ENCODE measurements around the gene TH. TPM values are rescaled to one million over a fixed set of nuclear protein-coding genes. Genes with fewer than 3 reads are reported as not detected.

TH gene
- 0.26 and 0.43 TPM in 2 replicates for total RNA-seq (2014; rRNA removed; shearing (Covaris generic))

DNA sequence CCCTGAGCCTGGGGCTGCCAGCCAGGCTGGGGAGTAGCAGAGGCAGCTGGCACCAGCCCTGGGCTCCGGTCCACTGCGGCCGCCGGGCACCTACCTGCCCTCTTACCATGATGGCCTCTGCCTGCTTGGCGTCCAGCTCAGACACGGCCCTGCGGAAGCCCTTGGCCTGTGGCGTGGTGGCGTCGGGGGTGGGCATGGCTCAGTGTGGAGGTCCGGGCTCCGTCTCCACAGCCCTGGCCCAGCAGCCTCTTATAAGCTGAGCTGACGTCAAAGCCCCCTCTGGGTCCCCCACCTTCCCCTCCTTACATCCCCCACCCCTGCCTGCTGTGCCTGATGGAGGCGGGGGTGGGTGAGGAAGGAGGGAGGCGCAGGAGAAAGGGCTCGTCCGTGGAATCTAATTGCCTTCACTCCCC is at the start of gene TH:
Gene TH, minus strand, starts transcription at position 225 of the 413 bp plus-strand sequence. Its CDS starts 29 bp downstream, at position 196.
- no peak for DNase-seq (ENCODE audit: low spot score)

DNA sequence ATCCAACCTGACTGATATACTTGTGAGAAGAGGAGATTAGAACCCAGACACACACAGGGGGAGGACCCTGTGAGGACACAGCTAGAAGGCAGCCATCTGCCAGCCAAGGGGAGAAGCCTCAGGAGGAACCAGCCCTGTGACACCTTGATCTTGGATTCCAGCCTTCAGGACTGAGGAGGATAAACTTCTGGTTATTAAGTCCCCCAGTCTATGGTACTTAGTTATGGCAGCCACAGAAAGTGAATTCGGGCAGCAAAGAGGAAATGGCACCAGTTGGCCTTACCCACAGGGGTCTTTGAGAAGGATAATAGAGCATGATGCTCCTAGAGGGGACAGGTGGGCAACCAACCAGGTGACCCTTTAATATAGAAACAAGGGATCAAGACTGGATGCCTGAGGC is 49.4 kb upstream of the TH start:
- no peak for DNase-seq (ENCODE audit: low spot score)

DNA sequence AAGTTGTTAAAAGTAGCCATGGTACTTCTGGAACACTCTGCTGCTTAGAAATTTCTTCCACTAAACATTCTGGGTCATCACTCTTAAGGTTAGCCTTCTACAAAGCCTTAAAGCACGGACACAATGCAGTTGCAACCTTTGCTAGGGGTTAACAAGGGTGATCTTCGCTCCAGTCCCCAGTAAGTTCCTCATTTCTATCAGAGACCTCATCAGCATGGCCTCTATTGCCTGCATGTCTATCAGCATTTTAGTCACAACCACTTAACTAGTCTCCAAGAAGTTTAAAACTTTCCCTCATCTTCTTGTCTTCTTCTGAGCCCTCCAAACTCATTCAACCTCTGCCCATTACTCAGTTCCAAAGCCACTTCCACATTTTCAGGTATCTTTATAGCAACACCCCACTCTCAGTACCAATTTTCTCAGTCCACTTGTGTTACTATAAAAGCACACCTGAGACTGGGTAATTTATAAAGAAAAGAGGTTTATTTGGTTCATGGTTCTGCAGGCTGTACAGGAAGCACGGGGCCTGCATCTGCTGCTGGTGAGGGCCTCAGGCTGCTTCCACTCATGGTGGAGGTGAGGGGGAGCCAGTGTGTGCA is 48.7 kb upstream of the TH start:
- DNase-seq (ENCODE audit: low spot score) = no peak

GRCh38 chr11:2219318-2220017 is 47.9 kb upstream of the TH start:
- DNase-seq (ENCODE audit: low spot score) = no peak

GRCh38 chr11:2218031-2218633 is 46.5 kb upstream of the TH start:
- no peak for DNase-seq (ENCODE audit: low spot score)

DNA sequence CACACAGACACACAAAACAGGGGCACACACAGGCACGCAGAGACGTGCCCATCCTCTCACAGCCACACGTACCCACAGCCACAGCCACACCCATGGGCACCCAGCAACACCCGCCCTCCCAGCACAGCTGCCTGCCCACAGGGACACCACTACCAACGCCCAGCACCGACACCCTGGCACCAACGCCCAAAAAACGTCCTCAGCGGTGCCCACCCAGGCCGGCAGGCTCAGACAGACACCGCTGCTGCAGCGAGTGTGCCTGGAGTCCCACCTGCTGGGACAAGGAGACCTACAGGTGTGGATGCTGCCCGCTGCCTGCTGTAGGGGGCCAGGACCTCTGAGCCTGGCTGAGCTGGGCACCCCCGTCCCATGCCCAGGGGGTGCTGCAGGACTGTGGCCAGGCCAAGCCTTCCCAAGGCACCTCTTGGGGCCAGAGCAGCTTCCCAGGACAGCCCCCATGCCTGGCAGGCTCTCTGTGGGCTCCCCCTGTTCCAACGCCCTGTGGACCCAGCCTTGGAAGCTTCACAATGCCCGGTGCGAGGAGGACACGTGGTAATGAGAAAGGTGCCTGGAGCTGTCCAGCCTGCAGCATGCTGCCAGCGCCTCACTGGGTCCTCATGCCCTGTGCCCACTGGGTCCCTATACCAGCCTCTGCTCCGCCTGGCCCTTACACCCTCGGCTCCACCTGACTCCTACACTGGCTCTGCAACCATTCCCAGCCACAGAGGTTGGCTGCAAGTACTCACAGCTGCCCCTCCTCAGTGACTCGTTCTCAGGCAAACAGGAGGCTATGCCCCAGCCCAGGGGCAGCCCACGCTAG is 45.8 kb upstream of the TH start:
- no peak for DNase-seq (ENCODE audit: low spot score)

DNA sequence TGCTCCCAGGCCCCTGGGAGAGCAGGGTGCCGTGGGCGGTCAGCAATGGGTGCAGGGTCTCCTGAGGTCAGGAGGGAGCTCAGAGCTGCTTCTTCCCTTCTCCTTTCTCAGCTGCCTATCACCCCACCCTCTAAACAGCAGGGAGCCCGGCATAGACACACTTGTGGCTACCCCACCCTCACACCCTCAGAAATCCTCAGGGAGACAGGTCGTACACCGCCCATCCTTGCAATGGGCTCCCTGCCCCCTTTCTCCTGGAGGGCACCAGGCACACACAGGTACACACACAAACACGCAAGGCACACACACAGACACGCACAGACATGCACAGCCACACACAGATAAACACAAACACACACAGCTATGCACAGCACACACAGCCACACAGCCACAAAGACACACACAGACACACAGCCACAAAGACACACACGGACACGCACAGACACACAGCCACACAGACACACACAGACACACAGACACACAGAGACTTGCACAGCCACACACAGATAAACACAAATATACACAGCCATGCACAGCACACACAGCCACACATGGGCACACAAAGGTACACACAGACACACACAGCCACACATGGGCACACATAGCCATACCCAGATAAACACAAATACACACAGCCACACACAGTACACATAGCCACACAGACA is 44.9 kb upstream of the TH start:
- no peak for DNase-seq (ENCODE audit: low spot score)

- no peak for DNase-seq (ENCODE audit: low spot score)
Measured at GRCh38 chr11:2215561-2216399, 44.2 kb upstream of the TH start.

DNA sequence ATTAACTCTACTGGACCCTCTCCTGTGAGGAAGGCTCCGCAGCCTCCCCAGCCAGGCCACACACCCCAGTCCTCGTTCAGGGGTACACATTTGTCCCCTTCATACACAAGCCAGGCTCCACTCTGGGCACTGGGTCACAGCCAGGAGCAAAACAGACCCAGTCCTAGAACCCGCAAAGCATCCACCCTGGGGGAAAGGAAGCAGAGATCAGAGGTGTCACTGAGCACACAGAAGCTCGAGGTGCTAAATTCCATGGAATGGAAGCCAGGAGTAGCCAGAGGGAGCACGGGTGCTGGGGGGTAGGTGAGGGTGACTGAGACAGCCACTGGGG is 43.6 kb upstream of the TH start:
- no peak for DNase-seq (ENCODE audit: low spot score)

GRCh38 chr11:2214527-2215229 is 43.1 kb upstream of the TH start:
- DNase-seq (ENCODE audit: low spot score) = no peak

- no peak for DNase-seq (ENCODE audit: low spot score)
Measured at GRCh38 chr11:2213890-2214526, 42.4 kb upstream of the TH start.

GRCh38 chr11:2213384-2213842 is 41.8 kb upstream of the TH start:
- no peak for DNase-seq (ENCODE audit: low spot score)

DNA sequence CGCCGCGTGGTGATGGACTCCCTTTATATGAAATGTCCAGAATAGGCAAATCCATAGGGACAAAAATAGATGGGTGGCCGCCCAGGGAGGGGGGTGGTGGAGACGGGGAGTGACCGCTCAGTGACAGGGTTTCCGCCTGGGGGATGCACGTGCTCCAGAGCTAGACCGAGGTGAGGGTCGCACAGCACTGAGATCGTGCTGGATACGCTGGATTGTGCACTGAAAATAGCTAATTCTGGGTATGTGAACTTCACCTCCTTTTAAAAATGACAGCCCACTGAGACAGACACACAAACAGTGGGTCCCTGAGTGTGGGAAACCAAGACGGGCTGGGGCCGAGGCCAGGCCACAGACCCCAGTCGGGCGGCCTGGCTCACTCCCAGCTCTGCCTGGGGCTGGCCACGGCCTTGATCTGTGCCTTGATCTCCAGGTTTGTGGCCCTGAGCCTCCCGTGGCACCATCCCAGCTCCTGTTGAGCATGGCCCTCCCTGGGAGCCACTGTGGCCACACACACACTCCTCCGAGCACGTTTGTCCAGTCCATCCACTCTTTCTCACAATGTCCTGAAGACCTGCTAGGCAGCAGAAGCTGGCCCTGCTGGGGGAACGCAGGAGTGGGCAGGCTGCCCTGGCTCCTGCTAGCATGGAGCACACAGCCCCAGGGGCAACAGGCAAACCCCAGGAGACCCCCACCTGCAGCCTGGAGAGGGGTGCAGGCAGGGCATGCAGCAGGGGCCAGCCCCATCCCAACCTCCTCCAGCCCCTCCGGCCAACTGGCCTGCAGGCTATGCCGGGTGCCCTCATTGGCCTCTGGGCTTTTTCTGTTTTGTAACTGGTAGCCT is 41.0 kb upstream of the TH start:
- DNase-seq (ENCODE audit: low spot score) = no peak

GRCh38 chr11:2211113-2211971 is 39.7 kb upstream of the TH start:
- no peak for DNase-seq (ENCODE audit: low spot score)

DNA sequence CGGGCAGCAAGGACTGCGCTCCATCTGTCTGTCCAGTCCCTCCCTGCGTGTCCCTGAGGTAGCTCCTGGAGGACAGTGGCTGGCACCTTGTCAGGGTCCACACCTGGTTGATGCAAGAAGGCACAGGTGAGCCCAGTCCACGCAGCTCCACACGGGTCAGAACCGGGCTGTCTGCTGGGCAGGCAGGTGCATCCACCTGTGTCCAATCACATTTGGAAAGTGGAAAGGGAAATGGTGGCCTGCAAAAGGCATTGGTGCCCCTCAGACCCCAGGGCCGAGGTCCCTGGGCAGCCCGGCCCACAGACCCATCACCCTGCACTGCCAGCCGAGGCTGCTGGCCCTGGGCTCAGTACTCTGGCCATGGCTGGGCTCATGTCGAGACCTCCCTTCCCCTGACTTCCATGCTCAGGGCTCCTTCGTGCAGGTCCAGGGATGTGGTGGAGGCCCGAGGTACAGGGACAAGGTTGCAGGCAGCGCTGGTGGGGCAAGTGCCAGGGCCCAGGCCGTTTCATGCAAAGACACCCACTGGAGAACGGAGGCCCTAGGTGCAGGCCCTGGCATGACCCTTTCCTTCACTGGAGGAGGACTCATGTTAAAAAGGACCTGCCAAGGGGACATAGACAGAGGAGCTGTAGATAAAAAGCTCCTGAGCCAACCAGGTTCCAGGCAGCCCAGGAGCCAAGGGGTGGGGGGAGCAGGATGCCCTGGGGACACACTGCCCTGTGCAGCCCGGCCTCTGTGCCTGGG is 38.9 kb upstream of the TH start:
- no peak for DNase-seq (ENCODE audit: low spot score)

- no peak for DNase-seq (ENCODE audit: low spot score)
Measured at GRCh38 chr11:2209900-2210321, 38.3 kb upstream of the TH start.

- DNase-seq (ENCODE audit: low spot score) = no peak
Measured at GRCh38 chr11:2209370-2209801, 37.8 kb upstream of the TH start.

Data from A172 (cell line).